CD4-positive, alpha-beta T cell treated with Interleukin-17A for 1 hour (primary cell): ENCODE measurements around the gene MBNL2.

Source experiments
- DNase-seq: peaks from one replicate; pipeline ENCODE4 v3.0.0-alpha.2; 2020

MBNL2 gene

DNA sequence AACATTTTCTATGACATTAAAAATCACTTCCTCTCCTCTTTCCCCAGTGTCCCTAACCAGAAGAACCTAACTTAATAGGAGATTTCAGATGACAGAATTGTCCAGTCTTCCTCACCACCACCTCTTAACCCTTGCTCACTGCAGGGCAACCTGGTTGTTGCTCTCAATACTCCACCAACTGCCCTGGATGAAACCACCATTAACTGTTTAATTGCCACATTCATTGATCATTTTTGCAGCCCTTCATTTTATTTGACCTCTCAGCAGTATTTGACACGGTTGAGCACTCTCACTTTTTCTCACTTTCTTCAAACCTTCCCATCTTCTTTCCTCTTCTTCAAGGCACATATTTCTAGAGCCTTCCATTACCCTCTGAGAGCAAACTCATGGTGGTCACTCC lies 84.0 kb downstream of the MBNL2 start:
- no peak for DNase-seq

- no peak for DNase-seq
Measured at GRCh38 chr13:97306645-97307044, 84.5 kb downstream of the MBNL2 start.

GRCh38 chr13:97307118-97307881 lies 85.2 kb downstream of the MBNL2 start:
- no peak for DNase-seq

DNA sequence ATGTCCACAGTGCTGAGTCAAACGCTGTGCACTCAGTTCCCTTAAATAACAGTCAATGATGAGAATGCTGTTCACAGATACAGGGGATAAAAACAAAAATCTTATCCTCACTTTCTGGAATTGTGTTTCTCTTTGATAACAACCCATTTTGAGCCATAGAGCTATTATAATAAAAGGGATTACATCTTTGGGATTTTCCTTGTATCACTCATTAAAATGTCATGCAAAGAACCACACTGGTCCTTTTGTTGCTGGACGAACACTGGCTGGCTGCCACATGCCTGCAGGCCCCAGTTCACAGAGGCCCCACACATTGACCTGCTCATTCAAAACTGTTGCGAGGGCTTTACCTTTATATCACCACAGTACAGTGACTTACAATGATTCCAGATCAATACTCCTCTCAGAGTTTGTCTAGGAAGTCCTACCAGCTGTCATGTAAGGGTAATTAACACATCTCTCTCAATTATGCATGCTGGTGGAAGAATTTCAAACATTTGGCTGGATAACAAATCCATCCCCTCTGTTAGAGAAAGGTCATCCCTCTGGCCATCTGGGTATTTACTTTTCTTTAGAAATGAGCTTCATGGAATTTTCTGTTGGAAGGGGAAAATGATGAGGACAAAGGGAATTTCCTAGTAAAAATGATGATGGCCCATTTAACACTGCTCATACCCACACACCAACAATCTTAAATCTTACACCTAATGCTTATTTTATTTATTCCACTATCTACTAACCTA lies 85.9 kb downstream of the MBNL2 start:
- no peak for DNase-seq

DNA sequence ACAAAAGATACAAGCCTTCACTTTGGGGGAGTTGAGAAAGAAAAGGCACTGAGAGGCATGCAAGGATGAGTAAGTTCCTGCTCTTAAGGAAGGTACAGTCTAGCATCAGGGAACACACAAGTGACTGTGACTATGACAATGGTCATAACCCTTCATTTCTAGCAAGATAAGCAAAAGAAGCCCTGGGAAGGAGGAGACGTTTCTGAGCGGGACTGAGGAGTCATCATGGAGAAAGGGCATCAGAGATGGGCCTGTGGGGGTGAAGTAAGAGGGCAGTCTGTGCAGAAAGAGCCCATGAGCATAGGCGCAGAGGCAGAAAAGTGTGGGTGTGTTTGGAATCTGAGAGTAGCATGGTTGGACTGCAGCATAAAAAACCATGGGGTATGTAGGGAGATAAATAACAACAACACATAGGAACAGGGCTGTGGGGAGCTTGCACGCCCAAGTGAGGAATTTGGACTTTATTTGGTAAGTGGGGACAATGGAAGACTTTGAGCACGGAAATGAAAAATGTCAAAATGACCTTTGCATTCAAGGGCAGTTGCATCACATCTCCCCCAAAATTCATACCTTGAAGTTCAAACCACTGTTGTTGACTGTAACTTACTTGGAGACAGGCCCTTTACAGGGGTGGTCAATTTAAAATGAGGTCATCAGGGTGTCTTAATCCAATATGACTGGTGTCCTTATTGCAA lies 86.7 kb downstream of the MBNL2 start:
- DNase-seq: no peak

GRCh38 chr13:97310809-97311436 lies 88.8 kb downstream of the MBNL2 start:
- no peak for DNase-seq

GRCh38 chr13:97311956-97312355 lies 89.8 kb downstream of the MBNL2 start:
- DNase-seq: no peak

DNA sequence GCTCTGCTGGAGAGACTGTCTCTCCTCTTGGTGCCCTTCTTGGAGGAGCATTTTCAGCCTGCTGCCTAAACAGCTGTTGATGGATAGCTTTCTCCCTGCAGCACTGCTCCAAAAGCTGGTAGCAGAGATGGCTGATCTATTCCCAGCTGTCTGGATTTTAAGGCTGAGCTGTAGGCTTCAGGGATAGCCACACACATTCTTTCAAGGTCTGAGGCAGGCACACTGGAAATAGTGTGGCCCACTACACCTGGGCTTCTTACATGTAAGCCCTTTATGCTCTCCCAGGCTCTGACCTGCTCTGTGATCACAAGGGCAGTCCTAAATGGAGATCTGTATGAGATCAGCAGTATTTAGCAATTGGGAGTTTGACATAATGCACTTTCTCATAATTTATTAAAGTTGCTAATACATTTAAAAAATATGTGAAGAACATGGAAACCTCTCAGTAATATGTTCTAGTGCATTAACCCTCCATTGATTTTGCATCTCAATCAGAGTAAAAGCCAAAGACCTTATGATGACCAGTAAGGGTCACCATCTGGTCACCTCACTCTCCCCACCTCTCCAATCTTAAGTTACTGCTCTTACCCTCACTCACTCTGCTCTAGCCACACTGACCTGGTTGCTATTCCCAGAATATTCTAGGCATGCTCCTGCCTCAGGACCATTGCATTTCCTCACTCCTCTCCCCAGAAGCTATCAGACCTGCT lies 91.6 kb downstream of the MBNL2 start:
- no peak for DNase-seq

DNA sequence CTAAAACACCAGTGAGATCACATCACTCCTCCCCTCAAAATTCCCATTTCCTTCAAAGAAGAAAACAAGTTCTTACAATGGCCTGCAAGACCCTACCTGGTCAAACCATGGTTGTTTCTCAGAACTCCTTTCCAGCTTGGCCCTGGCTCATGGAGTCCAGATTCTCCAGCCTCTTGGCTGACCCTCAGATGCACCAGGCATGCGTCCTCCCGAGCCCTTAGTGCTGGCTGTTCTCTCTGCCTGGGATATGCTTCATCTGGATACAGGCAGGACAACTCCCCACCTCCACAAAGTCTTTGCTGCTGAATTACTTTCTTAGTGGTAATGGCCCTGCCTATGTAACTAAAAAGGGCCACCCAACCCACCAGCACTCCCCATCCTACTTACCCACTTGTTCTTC lies 94.3 kb downstream of the MBNL2 start:
- DNase-seq: no peak

DNA sequence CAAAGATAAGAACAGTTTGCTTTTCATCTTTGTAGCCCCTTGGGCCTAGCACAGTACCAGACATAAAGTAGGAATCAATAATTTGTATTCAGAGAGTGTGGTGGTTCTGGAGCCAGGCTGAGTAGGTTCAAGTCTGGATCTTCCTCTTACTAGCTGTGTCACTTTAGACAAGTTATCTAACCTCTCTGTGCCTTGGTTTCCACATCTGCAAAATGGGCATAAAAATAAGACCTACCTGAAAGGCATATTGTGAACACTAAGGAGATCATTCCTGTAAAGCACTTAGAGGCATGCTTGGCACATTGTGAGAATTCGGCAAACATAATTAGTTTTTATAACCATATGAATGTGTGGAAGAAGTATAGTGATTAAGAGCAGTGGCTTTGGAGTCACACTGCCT lies 95.8 kb downstream of the MBNL2 start:
- no peak for DNase-seq

GRCh38 chr13:97318532-97318931 lies 96.4 kb downstream of the MBNL2 start:
- DNase-seq: no peak

- no peak for DNase-seq
Measured at GRCh38 chr13:97319113-97319720, 97.1 kb downstream of the MBNL2 start.

DNA sequence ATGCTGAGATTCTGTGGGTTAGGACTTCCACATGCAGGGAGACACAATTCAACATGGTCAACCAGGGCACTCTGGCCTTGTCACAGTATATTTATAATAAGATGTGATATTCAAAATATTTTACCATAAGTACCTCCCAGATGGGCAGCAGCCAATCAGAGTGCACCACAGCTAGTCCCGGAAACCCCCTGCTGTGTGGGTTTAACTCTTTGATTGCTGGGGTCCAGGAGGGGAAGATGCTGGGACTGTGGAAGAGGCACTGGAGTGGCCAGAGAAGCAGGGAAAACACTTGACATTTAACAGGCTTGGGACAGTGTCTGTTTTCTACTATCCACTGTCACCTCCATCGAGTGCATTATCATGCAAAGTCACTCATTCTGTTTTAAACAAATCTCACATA lies 99.0 kb downstream of the MBNL2 start:
- no peak for DNase-seq

DNA sequence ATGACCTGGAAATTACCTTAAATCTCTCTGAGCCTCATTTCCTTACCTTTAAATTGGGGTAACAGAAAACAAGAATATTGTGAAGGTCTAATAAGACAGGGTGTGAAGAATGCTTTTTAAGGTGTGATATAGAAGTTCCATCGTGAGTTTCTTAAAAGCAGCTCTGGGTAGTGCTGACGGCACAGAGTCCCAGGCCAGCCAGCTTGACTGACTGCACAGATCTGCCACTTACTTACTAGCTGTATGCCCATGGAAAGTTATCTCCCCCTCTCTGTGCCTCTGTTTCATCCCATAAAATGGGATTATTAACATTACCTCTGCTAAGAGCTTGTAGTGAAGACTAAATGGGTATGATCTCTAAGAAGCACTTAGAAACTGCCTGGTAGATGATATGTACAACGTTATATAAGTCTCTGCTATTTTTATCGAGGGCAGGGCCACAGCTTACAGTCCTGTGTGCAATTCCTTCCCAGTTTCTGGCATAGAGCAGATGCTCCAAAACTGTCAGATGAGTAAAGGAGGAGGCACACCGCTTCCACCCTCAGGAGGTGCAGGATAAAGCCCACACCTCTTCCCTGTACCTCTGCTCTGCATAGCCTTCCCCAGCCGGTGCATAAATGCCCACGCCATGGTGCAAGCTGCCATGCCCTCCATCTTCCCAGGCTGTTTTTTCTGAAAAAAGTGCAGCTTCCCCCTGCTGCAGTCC lies 99.6 kb downstream of the MBNL2 start:
- no peak for DNase-seq

DNA sequence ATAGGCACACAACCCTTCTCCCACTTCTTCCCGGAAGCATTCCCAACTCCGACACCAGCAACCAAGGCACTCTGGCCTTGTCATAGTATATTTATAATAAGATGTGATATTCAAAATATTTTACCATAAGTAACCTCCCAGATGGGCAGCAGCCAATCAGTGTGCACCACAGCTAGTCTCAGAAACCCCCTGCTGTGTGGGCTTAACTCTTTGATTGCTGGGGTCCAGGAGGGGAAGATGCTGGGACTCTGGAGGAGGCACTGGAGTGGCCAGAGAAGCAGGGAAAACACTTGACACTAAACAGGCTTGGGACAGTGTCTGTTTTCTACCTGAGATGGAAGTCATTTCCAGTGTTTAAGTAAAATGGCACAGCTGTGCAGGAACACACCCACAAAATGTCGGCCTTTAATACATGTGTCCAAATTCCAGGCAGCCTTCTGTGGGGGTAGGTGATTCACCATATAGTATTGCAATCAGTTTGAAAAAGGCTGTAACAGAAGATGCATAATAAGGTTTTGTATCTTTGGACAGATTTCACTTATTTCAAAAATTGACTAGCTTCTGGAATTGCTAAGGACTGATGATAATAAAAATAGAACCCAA lies 100.7 kb downstream of the MBNL2 start:
- no peak for DNase-seq

DNA sequence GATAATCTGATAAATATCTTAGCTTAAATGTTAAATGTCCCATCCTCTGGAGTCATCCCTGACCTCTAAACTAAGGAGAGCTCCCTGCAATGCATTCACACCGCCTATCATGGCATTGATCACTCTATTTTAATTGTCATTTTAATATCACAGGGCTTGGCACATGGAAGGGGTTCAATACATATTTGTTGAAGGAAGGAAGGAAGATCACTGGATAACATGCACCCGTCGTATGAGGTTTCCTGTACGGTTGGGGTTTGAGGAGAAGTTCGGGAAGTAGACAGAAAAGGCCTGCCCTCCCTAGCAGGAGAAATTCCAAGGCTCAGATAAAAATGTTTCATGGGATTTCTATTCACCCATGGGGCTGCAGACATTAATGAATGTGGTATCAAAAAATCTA lies 102.0 kb downstream of the MBNL2 start:
- no peak for DNase-seq

GRCh38 chr13:97325738-97326137 lies 103.6 kb downstream of the MBNL2 start:
- DNase-seq: no peak

DNA sequence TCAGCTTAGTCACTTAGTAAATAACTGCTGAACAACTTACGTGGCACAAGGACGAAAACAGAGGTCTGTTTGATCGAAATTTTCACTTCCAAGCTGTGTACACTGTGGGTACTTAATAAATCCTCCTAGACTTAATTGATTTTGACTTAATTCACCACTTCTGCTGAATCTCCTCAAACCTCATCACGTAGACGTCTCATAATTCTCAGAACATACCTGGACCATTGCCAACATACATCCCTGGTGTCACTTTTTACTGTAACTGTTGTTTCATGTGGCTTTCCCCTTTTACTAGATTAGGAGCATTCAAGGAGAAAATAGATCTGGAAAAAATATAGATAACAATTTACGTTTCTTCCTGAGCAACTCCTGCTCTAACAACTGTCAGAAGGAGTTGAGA lies 105.0 kb downstream of the MBNL2 start:
- no peak for DNase-seq

DNA sequence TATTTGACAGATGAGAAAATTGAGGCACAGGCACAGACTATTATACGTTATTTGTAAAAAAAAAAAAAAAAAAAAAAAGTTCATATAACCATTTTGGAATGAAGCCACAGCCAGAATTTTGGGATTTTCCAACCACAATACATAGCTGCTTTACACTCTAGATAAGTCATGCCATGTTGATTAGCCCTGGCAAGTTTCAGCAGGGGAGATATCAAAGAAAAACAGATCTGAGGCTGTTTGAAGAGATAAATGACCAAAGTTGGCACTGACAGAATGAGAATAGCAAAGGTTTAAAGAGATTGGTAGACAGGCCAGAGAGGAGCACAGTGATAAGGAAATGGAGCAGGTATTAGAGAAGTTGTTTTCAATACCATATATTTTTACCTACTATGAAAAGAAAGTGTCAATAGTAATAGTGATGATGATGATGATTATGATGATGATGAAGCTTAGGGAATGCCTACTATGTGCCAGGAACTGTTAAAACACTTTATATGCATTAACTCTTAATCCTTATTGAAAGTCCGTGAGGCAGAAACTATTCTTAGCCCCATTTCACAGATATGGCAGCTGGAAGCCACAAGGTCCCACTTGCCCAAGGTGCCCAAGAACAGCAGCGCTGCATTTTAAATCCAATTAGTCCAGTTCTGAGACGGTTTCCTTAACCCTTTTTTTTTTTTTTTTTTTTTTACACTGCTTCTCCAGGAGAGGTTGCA lies 105.5 kb downstream of the MBNL2 start:
- DNase-seq: no peak

DNA sequence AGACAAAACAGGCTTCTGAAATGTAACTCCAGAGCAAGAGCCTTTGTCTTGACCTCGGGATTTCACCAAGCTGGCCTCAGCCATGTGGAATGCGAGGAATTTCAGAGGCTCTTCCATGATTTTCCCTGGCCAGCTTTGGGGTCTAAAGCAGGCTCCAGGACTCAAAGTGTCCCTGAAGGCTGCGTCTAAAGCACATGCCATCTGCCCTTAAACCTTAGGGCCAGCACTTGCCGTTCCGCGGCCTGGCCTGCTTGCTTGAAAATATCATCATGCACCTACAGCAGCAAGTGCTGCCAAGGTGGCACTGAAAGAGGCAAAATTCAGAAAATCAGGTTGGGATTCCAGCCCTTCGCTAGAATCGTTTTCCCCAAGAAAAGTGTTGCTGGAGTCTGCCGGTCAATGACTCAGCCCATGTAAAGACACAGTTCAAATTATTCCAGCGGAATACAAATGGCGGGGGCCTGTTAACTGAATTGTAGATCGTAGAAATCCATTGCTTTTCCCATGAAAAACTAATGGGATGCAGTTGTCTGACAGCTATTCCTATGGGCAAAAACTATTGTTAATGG lies 106.2 kb downstream of the MBNL2 start:
- DNase-seq: no peak
